Activated naive CD4-positive, alpha-beta T cell treated with anti-CD3 and anti-CD28 coated beads, Interleukin-2, amount 50 U/mL, for 72 hours (primary cell): ENCODE measurements around the gene PIGU. TPM values are rescaled to one million over a fixed set of nuclear protein-coding genes. Genes with fewer than 3 reads are reported as not detected.

Source experiments
- ATAC-seq, 2 donors: fragments of 150-1000 bp; cut with Tn5 transposase; 2 replicates each; pipeline ENCODE4 v1.10.0; 2021; ENCODE audit warnings: mild to moderate bottlenecking in 2 of 2, moderate library complexity in 2 of 2
- DNase-seq, 2 donors: peaks; one replicate each; pipeline ENCODE4 v3.0.0; 2021 to 2022; ENCODE audit warnings: low spot score in 2 of 2
- H3K27ac Mint-ChIP-seq, 2 donors: one replicate each; pipeline ENCODE4 v1.8.0; 2022; ENCODE audit warnings: mild to moderate bottlenecking in 2 of 2, mixed read lengths in 2 of 2
- H3K36me3 Mint-ChIP-seq, 2 donors: one replicate each; pipeline ENCODE4 v1.8.0; 2022; ENCODE audit warnings: mixed read lengths in 2 of 2
- H3K9me3 Mint-ChIP-seq, 2 donors: one replicate each; pipeline ENCODE4 v1.8.0; 2022; ENCODE audit warnings: mixed read lengths in 2 of 2
- total RNA-seq, 2 donors: library from RNA; stranded (reverse); gene quantifications; one replicate each; pipeline ENCODE4 v1.2.3, GENCODE V29; 2022

Gene PIGU
- total RNA-seq, 2 donors from 2014 or later = 13.2 to 20.6 TPM

DNA sequence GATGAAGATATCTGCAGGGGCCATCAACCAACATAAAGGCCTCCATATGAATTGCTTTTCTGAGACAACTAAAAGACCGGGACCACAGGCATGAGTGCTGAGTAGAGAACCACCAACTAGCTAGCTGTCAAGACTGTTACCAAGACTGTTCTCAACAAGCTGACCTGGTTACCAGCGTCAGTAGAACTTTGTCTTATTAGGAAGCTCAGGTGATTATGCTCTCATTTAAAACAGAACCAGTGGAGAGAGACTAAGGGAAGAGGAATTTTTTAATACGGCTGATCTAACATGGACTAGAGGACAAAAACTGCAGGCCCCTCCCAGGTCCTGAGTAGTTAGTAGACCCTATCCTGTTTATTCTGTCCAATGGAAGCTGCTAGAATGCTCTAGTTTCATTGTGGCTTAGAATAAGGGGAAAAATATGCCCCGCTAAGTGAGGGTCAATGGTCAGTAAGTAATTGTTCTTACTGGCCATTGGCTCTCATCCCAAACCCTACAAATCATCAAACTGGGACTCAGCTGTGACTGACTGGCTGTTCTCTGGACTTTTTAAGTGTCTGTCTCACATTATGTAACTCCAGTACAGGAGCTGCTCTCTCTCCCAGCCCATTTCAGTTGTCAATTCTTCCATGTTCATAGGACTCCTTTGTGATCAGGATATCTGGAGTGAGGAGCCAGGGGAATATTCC lies 164.5 kb downstream of the PIGU start:
- ATAC-seq = no peak
- no peak for DNase-seq
- Mint-ChIP-seq H3K36me3 (peaks cover 10 to 12% of the 10 kb centered on the region in 2 donors), H3K27ac (no peak overlapping the region), H3K9me3 (no peaks in the 10 kb centered on the region)

DNA sequence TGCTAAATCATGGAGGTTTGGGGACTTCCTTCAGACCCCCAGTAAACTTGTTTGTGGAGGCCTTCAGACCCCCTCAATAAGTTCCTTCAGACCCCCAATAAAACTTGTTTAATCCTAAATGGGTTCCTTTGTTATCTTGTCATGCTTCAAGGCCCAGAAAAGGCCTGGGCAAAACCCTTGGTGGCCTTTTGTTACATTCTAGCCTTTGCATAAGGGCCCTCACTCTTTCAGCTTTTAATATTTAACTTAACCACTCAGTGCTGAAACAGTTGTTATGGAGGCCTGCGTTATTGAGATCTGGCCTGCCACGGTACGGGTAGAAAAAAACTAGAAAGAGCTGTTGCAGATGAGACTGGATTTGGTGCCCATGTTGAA lies 165.0 kb downstream of the PIGU start:
- DNase-seq (no peak), ATAC-seq (no peak)
- H3K27ac Mint-ChIP-seq = no peak overlapping the region
- H3K9me3 Mint-ChIP-seq = no peaks in the 10 kb centered on the region
- peaks cover 8 to 10% of the 10 kb centered on the region in 2 donors for H3K36me3 Mint-ChIP-seq

GRCh38 chr20:34510575-34510974 lies 166.3 kb downstream of the PIGU start:
- ATAC-seq (no peak), DNase-seq (no peak)
- Mint-ChIP-seq H3K9me3 (no peaks in the 10 kb centered on the region), H3K36me3 (no peaks in the 10 kb centered on the region), H3K27ac (no peak overlapping the region)

Other genes with a start within 250 kb of the PIGU start
- gene DYNLRB1, start 160.7 kb downstream of the PIGU start, total RNA-seq = 10 to 100 TPM; 72.0 to 82.9 TPM
- 1 to 10 TPM; 1.3 to 1.9 TPM for gene MAP1LC3A, start 118.4 kb downstream of the PIGU start, total RNA-seq
- 1 to 10 TPM; 4.3 to 5.1 TPM for gene TP53INP2, start 27.3 kb upstream of the PIGU start, total RNA-seq
- 10 to 100 TPM; 20.4 to 24.1 TPM for gene NCOA6, start 148.6 kb upstream of the PIGU start, total RNA-seq
- 10 to 100 TPM; 15.8 to 22.4 TPM for gene GGT7, start 195.8 kb upstream of the PIGU start, total RNA-seq
- gene ACSS2, start 199.5 kb upstream of the PIGU start, total RNA-seq = 10 to 100 TPM; 36.0 to 71.7 TPM